NB4 (cell line): ENCODE data around the gene FASN.

Experiments
- POLR2A ChIP-seq: IDR thresholded peaks from 2 replicates; pipeline ENCODE4 v1.6.1; 2011; ENCODE audit warnings: mild to moderate bottlenecking; ENCODE audit not compliant: insufficient read length; ENCODE audit errors: extremely low read depth
- TF ChIP-seq, protein P1 (sequence below): IDR thresholded peaks from one replicate; pipeline ENCODE4 v1.5.1; 2012; ENCODE audit warnings: low read depth, low read length

DNA sequence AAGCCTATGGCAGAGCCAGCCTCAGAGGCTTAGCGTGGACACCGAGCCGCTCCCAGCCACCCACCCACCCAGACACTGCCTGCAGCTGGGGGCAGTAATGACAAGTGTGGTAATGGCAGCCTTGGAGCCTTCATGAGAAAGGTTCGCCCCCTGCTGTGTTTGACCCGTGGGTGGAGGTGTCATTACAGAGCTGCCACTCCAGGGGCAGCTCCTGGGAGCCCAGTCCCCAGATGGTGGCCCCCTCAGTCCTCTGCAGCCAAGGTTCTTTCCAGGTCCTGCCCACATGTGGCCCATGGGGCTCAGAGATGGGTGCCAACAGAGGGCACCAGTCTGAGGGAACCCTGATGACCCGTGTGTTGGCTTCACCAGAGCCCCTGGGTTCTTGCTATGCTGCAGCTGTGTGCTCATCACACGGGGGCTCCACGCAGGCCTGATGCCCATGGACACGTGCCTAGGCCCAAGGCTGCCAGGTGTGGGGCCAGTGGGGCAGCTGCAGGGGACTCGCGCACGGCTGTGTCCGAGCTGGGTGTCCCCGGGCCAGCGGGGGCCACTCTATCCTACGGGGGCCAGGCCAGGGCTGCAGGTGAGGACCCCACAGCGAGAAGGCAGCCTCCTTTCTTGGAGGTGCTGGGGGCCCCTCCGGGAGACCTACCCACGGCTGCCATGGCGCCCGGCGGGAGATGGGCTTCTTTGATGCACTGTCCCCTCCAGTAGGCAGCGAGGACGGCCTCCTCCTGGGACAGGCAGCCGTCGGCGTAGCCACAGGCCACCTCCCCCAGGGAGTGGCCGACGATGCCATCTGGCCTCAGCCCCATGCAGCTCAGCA lies 8.1 kb downstream of the FASN start:
- TF ChIP-seq, protein P1, sequence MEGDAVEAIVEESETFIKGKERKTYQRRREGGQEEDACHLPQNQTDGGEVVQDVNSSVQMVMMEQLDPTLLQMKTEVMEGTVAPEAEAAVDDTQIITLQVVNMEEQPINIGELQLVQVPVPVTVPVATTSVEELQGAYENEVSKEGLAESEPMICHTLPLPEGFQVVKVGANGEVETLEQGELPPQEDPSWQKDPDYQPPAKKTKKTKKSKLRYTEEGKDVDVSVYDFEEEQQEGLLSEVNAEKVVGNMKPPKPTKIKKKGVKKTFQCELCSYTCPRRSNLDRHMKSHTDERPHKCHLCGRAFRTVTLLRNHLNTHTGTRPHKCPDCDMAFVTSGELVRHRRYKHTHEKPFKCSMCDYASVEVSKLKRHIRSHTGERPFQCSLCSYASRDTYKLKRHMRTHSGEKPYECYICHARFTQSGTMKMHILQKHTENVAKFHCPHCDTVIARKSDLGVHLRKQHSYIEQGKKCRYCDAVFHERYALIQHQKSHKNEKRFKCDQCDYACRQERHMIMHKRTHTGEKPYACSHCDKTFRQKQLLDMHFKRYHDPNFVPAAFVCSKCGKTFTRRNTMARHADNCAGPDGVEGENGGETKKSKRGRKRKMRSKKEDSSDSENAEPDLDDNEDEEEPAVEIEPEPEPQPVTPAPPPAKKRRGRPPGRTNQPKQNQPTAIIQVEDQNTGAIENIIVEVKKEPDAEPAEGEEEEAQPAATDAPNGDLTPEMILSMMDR: no peak
- TF ChIP-seq POLR2A: no peak
